Stimulated activated CD8-positive, alpha-beta memory T cell treated with anti-CD3 and anti-CD28 coated beads, Interleukin-12 subunit alpha, Interleukin-12 subunit beta, amount 100 ng/mL, for 24 hours (primary cell): Measurements from ENCODE around the gene ARHGEF3.
"Not testable (repeated sequence)": the region's sequence is repeated elsewhere in the genome, so short reads cannot be mapped to it uniquely, and the experiment has no call there.

ENCODE experiments used
- DNase-seq: peaks from one replicate; pipeline ENCODE4 v3.0.0-alpha.2; 2020; ENCODE audit errors: extremely low read depth

Gene ARHGEF3

GRCh38 chr3:56771376-56771775 is 30.4 kb downstream of the ARHGEF3 start:
- DNase-seq: no peak

- no peak for DNase-seq
These were observed 32.5 kb downstream of the ARHGEF3 start for GRCh38 chr3:56769116-56769707.

GRCh38 chr3:56764904-56765547 is 36.7 kb downstream of the ARHGEF3 start:
- no peak for DNase-seq

GRCh38 chr3:56764184-56764583 is 37.6 kb downstream of the ARHGEF3 start:
- DNase-seq: no peak

GRCh38 chr3:56763233-56763632 is 38.5 kb downstream of the ARHGEF3 start:
- DNase-seq: no peak

- DNase-seq: no peak
These were observed 39.0 kb downstream of the ARHGEF3 start for GRCh38 chr3:56762718-56763117.

GRCh38 chr3:56761887-56762651 is 39.7 kb downstream of the ARHGEF3 start:
- DNase-seq: no peak

- DNase-seq: no peak
These were observed 40.7 kb downstream of the ARHGEF3 start for GRCh38 chr3:56761023-56761422.

GRCh38 chr3:56759532-56759931 is 42.2 kb downstream of the ARHGEF3 start:
- no peak for DNase-seq

- DNase-seq: no peak
These were observed 43.2 kb downstream of the ARHGEF3 start for GRCh38 chr3:56758539-56758981.

GRCh38 chr3:56758042-56758441 is 43.7 kb downstream of the ARHGEF3 start:
- DNase-seq: not testable (repeated sequence)

- DNase-seq: no peak
These were observed 46.9 kb downstream of the ARHGEF3 start for GRCh38 chr3:56754741-56755417.

GRCh38 chr3:56753206-56753820 is 48.4 kb downstream of the ARHGEF3 start:
- DNase-seq: no peak

GRCh38 chr3:56751056-56751707 is 50.6 kb downstream of the ARHGEF3 start:
- DNase-seq: no peak

- no peak for DNase-seq
These were observed 53.0 kb downstream of the ARHGEF3 start for GRCh38 chr3:56748663-56749231.

- DNase-seq: no peak
These were observed 54.6 kb downstream of the ARHGEF3 start for GRCh38 chr3:56747150-56747549.

GRCh38 chr3:56744016-56744415 is 57.7 kb downstream of the ARHGEF3 start:
- no peak for DNase-seq

GRCh38 chr3:56742887-56743286 is 58.9 kb downstream of the ARHGEF3 start:
- DNase-seq: no peak

GRCh38 chr3:56739036-56739435 is 62.7 kb downstream of the ARHGEF3 start:
- no peak for DNase-seq

GRCh38 chr3:56737006-56737405 is 64.7 kb downstream of the ARHGEF3 start:
- no peak for DNase-seq

- DNase-seq: no peak
These were observed 69.6 kb downstream of the ARHGEF3 start for GRCh38 chr3:56732109-56732508.
